A549 (cell line): Measurements from ENCODE around the gene BTG1. TPM values are rescaled to one million over a fixed set of nuclear protein-coding genes. Genes with fewer than 3 reads are reported as not detected.
A peak's percentile ranks its signal among the peaks of the same experiment; 100 is the strongest.

ENCODE experiments used
- ATAC-seq, 2 experiments: fragments of 200-7000 bp in 1 of 2; fragments of >200 bp in 1 of 2; cut with Nextera tagmentation in 1 of 2; cut with Tn5 transposase in 1 of 2; 3 replicates each; pipeline versions ENCODE4 v1.8.0 to v1.9.1; 2018 to 2020; ENCODE audit warnings: mild to moderate bottlenecking in 1 of 2, moderate library complexity in 1 of 2
- CTCF ChIA-PET: fragments of 300-600 bp; sonication (Branson Sonifier 250); formaldehyde crosslinking; extraction: SDS; loops from one replicate; lab custom pipeline; 2021; ENCODE audit warnings: antibody characterized with exemption, inconsistent platforms; lab: Yijun Ruan, JAX
- POLR2A ChIA-PET: fragments of 350-600 bp; formaldehyde crosslinking; extraction: SDS; loops from one replicate; lab custom pipeline; 2021; ENCODE audit warnings: antibody characterized with exemption, inconsistent platforms; lab: Yijun Ruan, JAX
- DNase-seq, 2 experiments: peaks; one replicate each; pipeline versions ENCODE4 v3.0.0 to v3.0.0-alpha.2; 2011 to 2016; ENCODE audit warnings: low read depth in 1 of 2, low spot score in 1 of 2
- FAIRE-seq: peaks from 2 replicates; lab custom pipeline; 2011; peaks lifted over from hg19 to GRCh38; lab: Jason Lieb, UNC
- H3K27ac ChIP-seq, 2 experiments: fragments of >200 bp; sonication (Bioruptor Twin); formaldehyde crosslinking; 3 replicates each; pipeline ENCODE4 v1.5.1; 2016 to 2017
- H3K4me1 ChIP-seq: fragments of >200 bp; sonication (Bioruptor Twin); formaldehyde crosslinking; 3 replicates; pipeline ENCODE4 v1.6.1; 2016
- H3K4me2 ChIP-seq: fragments of >200 bp; sonication (Bioruptor Twin); formaldehyde crosslinking; 3 replicates; pipeline ENCODE4 v1.6.1; 2016
- H3K4me3 ChIP-seq: fragments of >200 bp; sonication (Bioruptor Twin); formaldehyde crosslinking; 3 replicates; pipeline ENCODE4 v1.5.1; 2016
- H3K9me3 ChIP-seq: fragments of >200 bp; sonication (Bioruptor Twin); formaldehyde crosslinking; 3 replicates; pipeline ENCODE4 v1.6.1; 2016
- CHD2 ChIP-seq: fragments of 150-350 bp; IDR thresholded peaks from 2 replicates; pipeline ENCODE4 v1.6.1; 2014; ENCODE audit warnings: low read length; ENCODE audit not compliant: partially characterized antibody
- FOSB ChIP-seq: fragments of 250-450 bp; sonication (Bioruptor Pico); IDR thresholded peaks from 2 replicates; pipeline ENCODE4 v1.5.0; 2020; ENCODE audit warnings: mild to moderate bottlenecking, moderate library complexity
- FOXS1 ChIP-seq: fragments of 250-450 bp; sonication (Bioruptor Pico); IDR thresholded peaks from 2 replicates; pipeline ENCODE4 v1.5.0; 2020; ENCODE audit warnings: mild to moderate bottlenecking, moderate library complexity
- HOXA7 ChIP-seq: fragments of 250-450 bp; sonication (Bioruptor Pico); IDR thresholded peaks from 2 replicates; pipeline ENCODE4 v1.5.0; 2020; ENCODE audit warnings: mild to moderate bottlenecking, moderate library complexity
- HOXB13 ChIP-seq: fragments of 250-450 bp; sonication (Bioruptor Pico); IDR thresholded peaks from 2 replicates; pipeline ENCODE4 v1.5.0; 2020; ENCODE audit warnings: low read depth, mild to moderate bottlenecking, moderate library complexity
- JUNB ChIP-seq: fragments of >200 bp; sonication (Bioruptor Twin); formaldehyde crosslinking; IDR thresholded peaks from 2 replicates; pipeline ENCODE4 v1.6.1; 2016
- MAZ ChIP-seq: fragments of 150-350 bp; IDR thresholded peaks from 2 replicates; pipeline ENCODE4 v1.6.1; 2014; ENCODE audit warnings: antibody characterized with exemption, low read depth, low read length, borderline replicate concordance
- POLR2A ChIP-seq: IDR thresholded peaks from 2 replicates; pipeline ENCODE4 v1.6.1; 2012; ENCODE audit warnings: mild to moderate bottlenecking, low read length
- POLR2AphosphoS2 ChIP-seq: conservative IDR thresholded peaks from 2 replicates; pipeline ENCODE4 v1.6.1; 2012; ENCODE audit warnings: low read length, improper control_type of control experiment, inconsistent platforms
- RAD21 ChIP-seq, 2 experiments: fragments of >200 bp in 1 of 2; sonication (Bioruptor Twin) in 1 of 2; formaldehyde crosslinking in 1 of 2; IDR thresholded peaks in 1 of 2; conservative IDR thresholded peaks in 1 of 2; 2 replicates in 1 of 2; 3 replicates in 1 of 2; pipeline ENCODE4 v1.6.1; 2012 to 2018; ENCODE audit warnings: inconsistent platforms in 1 of 2
- RCOR1 ChIP-seq: fragments of 150-350 bp; IDR thresholded peaks from 2 replicates; pipeline ENCODE4 v1.6.1; 2014; ENCODE audit warnings: antibody characterized with exemption, low read length, low read depth
- REST ChIP-seq: fragments of 200-600 bp; sonication (generic); IDR thresholded peaks from 2 replicates; pipeline ENCODE4 v1.6.1; 2016; ENCODE audit warnings: antibody characterized with exemption, mild to moderate bottlenecking, moderate library complexity
- SREBF2 ChIP-seq: fragments of 450-650 bp; IDR thresholded peaks from 2 replicates; pipeline ENCODE4 v1.6.1; 2014; ENCODE audit warnings: mild to moderate bottlenecking, moderate library complexity
- ZSCAN20 ChIP-seq: fragments of 250-450 bp; sonication (Bioruptor Pico); IDR thresholded peaks from 2 replicates; pipeline ENCODE4 v1.8.0; 2022; ENCODE audit warnings: mild to moderate bottlenecking, moderate library complexity
- WGBS: methylation state at CpG from one replicate; pipeline ENCODE4 v1.1.6; 2017; ENCODE audit errors: missing lambda C conversion rate; 5-methylcytosine and 5-hydroxymethylcytosine counted together
- polyA plus RNA-seq, 4 experiments: library from polyadenylated mRNA; depleted of rRNA in 3 of 4; stranded (reverse); fragments of >200 nt; fragmentation: RNase III in 1 of 4; extraction: RNeasy Plus Mini Kit Qiagen cat#74134 plus additional on column Dnase treatment in 1 of 4; gene quantifications; 2 replicates in 3 of 4; 3 replicates in 1 of 4; pipeline ENCODE4 v1.2.3, GENCODE V29; 2011 to 2017
- TF ChIP-seq, protein P1 (sequence below): fragments of >200 bp; sonication (Bioruptor Twin); formaldehyde crosslinking; IDR thresholded peaks from 3 replicates; pipeline ENCODE4 v1.5.1; 2016
- TF ChIP-seq, protein P2 (sequence below): fragments of 150-350 bp; IDR thresholded peaks from 2 replicates; pipeline ENCODE4 v1.6.1; 2014; ENCODE audit warnings: low read depth, mild to moderate bottlenecking, low read length

The BTG1 gene
- polyA plus RNA-seq, 2 of the 4 experiments (the other 2 are of a cell fraction) = 29.4 to 138 TPM

- TF ChIP-seq JUNB (no peak), HOXB13 (no peak), MAZ (no peak), FOXS1 (CRISPR knock-in tag) (no peak), POLR2AphosphoS2 (no peak), CHD2 (no peak), RCOR1 (no peak), POLR2A (no peak), RAD21 (conservative IDR thresholded peaks at IDR 0.05 in 1 of 2, IDR thresholded peaks at IDR 0.05 in 1 of 2) (no peak)
- TF ChIP-seq, protein P1, sequence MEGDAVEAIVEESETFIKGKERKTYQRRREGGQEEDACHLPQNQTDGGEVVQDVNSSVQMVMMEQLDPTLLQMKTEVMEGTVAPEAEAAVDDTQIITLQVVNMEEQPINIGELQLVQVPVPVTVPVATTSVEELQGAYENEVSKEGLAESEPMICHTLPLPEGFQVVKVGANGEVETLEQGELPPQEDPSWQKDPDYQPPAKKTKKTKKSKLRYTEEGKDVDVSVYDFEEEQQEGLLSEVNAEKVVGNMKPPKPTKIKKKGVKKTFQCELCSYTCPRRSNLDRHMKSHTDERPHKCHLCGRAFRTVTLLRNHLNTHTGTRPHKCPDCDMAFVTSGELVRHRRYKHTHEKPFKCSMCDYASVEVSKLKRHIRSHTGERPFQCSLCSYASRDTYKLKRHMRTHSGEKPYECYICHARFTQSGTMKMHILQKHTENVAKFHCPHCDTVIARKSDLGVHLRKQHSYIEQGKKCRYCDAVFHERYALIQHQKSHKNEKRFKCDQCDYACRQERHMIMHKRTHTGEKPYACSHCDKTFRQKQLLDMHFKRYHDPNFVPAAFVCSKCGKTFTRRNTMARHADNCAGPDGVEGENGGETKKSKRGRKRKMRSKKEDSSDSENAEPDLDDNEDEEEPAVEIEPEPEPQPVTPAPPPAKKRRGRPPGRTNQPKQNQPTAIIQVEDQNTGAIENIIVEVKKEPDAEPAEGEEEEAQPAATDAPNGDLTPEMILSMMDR = no peak
- DNase-seq = no peak
- no peak for ATAC-seq
- ChIA-PET CTCF (interaction anchor here (0.7 to 1.4 kb wide), 2 partner anchors 749 to 1243 kb away, joined by 3 to 4 read pairs; no protein-coding TSS in a partner anchor), POLR2A (interaction anchor here (0.9 kb wide), 1 partner anchor 15 kb away, joined by 3 read pairs; no protein-coding TSS in a partner anchor)
- Histone ChIP-seq H3K27ac (no peak overlapping the region), H3K4me1 (peaks cover 48% of the 10 kb centered on the region), H3K9me3 (no peaks in the 10 kb centered on the region), H3K4me3 (no peak overlapping the region), H3K4me2 (no peak overlapping the region)
- WGBS = 96% methylated on average over 4 of the region's 4 CpGs
- no peak for FAIRE-seq
Measured at GRCh38 chr12:92130999-92131398, 14.6 kb downstream of the BTG1 start.

- ChIA-PET POLR2A (no interaction called here), CTCF (no interaction called here)
- 90% methylated on average over 2 of the region's 2 CpGs for WGBS
- H3K27ac ChIP-seq = no peak overlapping the region
- ATAC-seq (peak in 1 of 2 experiments; percentile 7; a peak in 1 of 6 replicates), FAIRE-seq (no peak), DNase-seq (no peak)
- no peak overlapping the region for H3K4me3 ChIP-seq
- TF ChIP-seq CHD2 (no peak), RCOR1 (no peak), FOSB (CRISPR knock-in tag) (no peak), HOXA7 (CRISPR knock-in tag) (no peak), REST (no peak), SREBF2 (no peak), RAD21 (conservative IDR thresholded peaks at IDR 0.05 in 1 of 2, IDR thresholded peaks at IDR 0.05 in 1 of 2) (no peak), ZSCAN20 (CRISPR knock-in tag) (no peak)
- TF ChIP-seq, protein P2, sequence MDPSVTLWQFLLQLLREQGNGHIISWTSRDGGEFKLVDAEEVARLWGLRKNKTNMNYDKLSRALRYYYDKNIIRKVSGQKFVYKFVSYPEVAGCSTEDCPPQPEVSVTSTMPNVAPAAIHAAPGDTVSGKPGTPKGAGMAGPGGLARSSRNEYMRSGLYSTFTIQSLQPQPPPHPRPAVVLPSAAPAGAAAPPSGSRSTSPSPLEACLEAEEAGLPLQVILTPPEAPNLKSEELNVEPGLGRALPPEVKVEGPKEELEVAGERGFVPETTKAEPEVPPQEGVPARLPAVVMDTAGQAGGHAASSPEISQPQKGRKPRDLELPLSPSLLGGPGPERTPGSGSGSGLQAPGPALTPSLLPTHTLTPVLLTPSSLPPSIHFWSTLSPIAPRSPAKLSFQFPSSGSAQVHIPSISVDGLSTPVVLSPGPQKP = no peak
- TF ChIP-seq, protein P1 = no peak
- peaks cover 44% of the 10 kb centered on the region for H3K4me1 ChIP-seq
- no peak overlapping the region for H3K4me2 ChIP-seq
- H3K9me3 ChIP-seq = no peaks in the 10 kb centered on the region
Measured at GRCh38 chr12:92129609-92130008, 16.0 kb downstream of the BTG1 start.
